ENCODE data around the gene ZNF598.

DNA sequence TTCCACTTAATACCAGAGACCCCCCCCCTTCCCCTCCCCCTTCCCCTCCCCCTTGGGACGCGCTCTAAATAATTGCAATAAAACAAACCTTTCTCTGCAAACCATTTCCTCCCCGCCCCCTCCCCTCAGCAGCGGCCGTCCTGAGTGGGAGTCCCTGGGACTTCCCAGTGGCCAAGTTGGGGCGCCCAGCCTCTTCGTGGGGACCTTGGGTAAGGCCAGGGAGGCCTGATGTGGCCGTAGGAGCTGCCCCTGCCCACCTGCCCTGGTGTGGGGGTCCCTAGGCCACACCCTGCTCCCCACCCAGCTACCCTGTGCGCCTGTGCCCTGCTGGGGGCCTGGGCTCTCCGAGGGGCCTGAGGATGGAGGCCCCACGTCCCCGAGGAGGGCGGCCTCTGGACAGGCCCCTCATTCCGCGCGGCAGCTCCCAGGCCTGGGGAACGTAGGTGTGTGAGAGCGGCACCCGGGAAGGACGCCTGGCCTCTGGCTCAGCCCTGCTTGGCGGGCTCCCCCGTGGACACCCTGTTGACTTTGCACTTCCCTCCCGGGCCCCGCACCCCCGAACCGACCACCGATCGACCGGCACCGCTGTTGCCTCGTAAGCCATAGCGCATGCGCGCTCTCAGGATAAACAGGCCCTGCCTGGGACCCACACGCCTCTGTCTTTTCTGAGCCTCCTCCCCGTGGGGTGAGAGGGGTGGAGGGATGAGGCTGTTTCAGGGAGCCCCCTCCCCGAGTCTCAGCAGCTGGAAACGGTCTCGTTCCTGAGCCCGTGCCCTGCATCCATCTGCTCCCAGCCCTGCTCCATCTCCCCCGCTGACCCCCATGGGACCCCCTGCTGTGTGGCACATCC is 29.0 kb upstream of the ZNF598 start:
- TF ChIP-seq, protein P1, sequence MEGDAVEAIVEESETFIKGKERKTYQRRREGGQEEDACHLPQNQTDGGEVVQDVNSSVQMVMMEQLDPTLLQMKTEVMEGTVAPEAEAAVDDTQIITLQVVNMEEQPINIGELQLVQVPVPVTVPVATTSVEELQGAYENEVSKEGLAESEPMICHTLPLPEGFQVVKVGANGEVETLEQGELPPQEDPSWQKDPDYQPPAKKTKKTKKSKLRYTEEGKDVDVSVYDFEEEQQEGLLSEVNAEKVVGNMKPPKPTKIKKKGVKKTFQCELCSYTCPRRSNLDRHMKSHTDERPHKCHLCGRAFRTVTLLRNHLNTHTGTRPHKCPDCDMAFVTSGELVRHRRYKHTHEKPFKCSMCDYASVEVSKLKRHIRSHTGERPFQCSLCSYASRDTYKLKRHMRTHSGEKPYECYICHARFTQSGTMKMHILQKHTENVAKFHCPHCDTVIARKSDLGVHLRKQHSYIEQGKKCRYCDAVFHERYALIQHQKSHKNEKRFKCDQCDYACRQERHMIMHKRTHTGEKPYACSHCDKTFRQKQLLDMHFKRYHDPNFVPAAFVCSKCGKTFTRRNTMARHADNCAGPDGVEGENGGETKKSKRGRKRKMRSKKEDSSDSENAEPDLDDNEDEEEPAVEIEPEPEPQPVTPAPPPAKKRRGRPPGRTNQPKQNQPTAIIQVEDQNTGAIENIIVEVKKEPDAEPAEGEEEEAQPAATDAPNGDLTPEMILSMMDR (IDR thresholded peaks at IDR 0.05): no peak
- no peak for TF ChIP-seq POLR2AphosphoS5 (IDR thresholded peaks at IDR 0.05)

Data from breast epithelium (tissue), 3 donors.